Midbrain (tissue), 1 donor: ENCODE results near the gene PDE4B.
"Not testable (repeated sequence)": the region's sequence is repeated elsewhere in the genome, so short reads cannot be mapped to it uniquely, and the experiment has no call there.

Experiments used
- DNase-seq: peaks from one replicate; lab custom pipeline; 2025; lab: John Stamatoyannopoulos, UW

PDE4B gene

DNA sequence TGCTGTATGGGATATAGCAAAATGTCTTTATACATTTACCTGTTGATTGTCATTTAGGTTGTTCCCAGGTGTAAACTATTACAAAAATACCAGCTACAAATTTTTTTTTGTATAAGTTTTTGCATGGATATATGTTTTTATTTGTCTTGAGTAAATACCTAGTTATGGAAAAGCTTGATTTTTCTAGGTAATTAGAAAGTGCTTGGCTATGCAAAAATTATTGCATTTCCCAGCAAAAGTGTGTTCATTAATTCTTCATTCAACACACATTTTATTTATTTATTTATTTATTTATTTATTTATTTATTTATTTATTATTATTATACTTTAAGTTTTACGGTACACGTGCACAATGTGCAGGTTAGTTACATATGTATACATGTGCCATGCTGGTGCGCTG is 22.1 kb downstream of the PDE4B start:
- no peak for DNase-seq

DNA sequence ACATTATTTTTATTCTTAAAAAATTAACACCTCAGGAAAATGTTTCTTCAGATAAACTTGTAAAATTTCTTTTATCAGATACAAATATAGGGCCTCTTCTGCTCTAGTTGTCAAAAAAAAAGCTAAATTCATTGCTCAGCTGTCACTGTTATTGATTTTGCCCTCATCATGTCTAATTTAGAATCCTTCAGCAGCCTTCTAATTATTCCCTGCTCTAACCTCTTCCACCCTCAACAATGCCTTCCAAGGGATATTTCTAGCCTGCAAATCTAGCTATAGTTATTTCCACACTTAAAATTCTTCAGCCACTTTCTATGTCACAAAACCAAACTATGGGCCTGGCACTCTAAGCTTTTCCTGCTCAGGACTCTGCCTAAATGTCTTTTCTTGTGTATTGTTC is 25.2 kb downstream of the PDE4B start:
- no peak for DNase-seq

DNA sequence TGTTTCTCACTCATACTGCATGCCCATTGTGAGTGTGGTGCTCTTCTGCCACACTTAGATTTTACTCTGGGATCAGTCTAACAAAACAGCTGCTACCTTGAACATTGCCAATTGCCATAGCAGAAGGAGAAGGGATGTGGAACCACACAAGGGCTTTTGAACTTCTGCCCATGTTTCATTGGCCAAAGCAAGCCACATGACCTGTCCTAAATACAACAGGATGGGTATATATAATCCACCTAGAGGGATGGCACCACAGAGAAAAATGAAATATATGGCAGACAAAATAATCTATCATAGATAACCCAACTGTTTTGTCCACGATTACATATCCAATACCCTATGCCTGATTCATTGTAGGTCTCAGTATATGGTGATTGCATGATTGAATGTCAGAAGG is 26.3 kb downstream of the PDE4B start:
- DNase-seq, result no peak

DNA sequence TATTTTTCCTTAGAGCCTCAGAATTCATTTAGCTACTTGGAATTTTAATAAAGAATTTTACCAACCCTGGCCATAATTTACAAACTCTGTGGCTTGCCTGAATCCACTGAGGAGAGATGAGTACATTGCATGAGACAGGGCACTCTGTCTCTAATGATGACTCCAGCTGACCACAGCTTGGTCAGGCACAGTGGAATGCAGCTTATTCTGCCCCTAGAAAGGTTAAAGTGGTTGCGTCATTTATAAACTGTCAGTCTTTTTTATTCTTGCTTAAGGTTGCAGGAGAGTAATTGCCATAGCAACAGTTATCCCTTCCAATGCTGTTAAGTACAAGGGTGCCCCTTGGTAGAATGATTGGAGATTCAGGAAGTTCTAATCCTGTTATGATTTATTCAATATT is 28.3 kb downstream of the PDE4B start:
- DNase-seq, result no peak

DNA sequence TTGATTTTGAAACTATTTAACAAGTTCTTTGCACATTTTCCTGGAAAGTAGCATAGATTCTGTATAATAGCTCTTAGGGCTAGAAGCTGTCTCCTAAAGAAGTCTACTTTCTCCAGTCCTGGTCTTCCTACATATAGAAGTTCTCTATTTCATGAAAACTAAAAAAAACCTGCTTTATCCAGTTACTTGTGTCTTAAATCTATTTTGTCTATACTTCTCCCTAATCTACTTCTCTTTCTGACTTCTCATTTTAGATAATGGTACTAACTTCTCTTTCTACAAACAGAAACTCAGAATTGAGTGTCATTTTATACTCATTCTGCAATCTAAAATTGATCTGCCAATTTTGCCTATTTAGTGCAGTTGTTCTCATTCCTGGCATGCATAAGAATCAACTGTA is 28.7 kb downstream of the PDE4B start:
- peak; percentile 1 for DNase-seq

DNA sequence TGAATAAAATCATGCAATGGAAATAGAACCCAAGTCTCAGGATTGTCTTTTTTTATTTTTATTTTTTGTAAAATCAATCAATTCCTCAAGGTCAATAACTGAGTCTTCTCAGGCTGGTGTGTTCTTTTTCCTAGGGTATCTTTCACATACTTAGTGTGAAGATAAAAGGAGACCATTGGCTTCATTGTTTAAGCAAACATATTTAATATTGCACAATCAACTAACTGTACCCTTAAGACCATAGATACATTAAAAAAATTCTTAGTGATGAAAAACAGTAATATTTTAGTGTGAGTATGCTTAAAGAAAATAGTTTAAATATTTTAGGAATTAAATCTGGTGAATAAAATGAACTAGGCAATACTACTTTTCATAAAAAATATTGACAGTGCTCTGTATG is 31.4 kb downstream of the PDE4B start:
- no peak for DNase-seq

DNA sequence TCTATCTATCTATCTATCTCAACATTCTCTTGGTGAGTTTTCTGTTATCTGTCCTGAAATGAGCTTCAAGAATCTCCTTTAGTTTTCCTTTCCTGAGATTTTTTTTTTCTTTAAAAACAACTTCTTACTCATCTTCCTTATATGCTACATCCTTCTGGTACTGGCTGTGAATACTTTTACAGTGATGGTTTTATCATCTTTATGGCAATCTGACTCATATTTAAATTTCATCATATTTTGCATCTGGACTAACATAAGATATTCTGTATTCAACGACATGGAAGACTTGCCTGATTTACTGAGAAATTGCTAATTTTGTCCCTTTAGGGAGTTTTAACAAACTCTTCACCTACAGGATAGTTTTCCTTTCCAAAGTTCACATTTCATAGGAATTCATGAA is 33.0 kb downstream of the PDE4B start:
- DNase-seq, result no peak

DNA sequence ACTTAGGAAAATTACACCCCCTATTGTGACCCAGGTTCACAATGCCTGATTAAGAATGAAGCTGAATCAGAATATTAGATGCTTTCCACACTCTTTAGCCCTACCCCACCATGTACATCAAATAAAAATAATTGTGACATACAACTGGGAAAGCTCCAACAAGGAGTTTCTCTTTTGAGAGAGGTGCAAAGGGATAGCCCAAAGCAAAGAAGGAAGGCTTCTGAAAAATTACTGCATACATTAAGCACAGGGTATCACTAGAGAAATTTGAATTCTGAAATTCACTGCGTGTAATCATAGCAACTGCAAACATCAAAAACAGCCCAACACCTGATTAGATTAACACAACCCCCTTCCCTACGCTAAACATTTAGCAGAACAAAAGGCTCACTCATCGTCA is 34.1 kb downstream of the PDE4B start:
- DNase-seq, result no peak

DNA sequence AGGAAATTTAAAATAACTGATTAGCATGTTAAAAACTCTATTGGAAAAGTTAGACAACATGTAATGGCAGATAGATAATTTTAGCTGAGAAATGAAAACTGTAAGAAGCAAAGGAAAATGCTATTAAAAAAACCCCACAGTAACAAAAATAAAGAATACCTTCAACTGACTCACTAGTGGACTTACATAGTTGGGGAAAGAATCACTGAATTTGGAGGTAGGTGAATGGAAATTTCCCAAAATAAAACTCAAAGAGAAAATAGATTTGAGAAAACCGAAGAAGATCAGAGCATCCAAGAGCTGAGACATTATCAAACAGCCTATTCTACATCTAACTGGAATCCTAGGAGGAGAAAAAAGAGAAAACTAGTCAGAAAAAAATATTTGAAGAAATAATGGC is 34.7 kb downstream of the PDE4B start:
- no peak for DNase-seq

DNA sequence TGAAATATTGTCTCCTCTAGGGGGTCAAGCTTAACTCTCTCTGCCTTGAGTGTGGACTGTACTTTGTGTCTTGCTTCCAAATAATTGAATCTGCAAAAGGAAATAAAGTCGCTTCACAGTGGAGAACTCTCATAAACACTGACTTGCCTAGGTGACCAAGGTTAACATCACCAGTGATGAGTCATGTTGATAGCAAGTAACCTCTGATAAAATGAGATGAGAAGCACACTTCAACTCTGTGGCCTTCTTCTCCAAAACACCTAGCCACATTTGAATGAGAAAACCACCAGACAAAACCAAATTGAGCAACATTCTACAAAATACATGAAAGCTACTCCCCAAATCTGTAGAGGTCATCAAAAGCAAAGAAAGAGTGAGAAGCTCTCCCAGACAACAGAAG is 37.6 kb downstream of the PDE4B start:
- DNase-seq, result no peak

DNA sequence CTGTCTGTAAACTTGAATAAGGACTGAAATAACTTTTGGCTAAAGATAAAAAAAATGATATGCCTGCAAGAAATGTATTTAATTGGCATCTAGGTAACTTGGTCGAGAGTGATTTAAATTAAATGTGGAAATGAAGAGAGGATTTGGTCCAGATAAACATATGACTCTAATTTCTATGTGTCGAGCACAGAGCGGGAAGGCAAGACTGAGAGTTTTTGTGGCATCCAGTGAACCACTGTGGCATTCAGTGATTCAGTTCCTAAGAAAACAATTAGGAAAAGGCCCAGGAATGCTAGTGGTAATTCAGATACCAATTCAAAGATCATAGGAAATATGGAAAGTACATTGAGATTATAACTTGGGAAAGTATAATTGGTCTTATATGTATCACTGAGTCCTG is 39.6 kb downstream of the PDE4B start:
- DNase-seq, result no peak

DNA sequence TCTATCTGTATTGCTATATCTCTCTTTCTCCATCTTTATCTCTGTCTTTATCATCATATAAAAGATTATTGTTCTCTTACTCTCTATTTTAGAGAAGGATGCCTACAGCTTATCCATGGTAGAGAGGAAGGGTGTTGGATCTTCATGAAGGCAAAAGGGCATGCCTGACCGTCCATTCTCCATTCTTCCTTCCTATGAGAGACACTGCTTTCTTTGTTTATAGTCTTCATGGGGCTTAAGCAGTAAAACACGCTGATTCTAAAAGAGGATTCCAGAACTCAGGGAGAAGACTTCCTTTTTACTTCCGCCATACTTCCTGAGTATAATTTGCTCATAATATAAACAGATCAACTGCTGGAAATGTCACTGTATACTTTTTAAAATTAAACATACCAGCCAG is 44.0 kb downstream of the PDE4B start:
- DNase-seq, result no peak

DNA sequence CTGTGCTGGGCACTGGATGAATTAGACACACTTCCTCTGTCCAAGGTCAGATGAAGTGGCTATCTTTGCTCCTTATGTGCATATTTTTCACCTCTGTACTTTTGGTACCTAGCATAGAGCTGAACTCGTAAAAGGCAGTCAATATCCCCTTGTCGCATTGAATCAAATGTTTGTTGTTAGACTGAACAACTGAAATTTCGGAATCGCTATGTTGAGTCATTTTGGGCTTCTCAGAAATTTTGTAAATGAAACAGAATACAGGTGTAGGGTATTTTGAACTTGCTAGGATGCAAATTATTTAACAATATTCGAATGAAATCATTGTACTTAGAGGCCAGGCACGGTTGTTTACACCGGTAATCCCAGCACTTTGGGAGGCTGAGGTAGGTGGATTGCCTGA is 48.0 kb downstream of the PDE4B start:
- no peak for DNase-seq

DNA sequence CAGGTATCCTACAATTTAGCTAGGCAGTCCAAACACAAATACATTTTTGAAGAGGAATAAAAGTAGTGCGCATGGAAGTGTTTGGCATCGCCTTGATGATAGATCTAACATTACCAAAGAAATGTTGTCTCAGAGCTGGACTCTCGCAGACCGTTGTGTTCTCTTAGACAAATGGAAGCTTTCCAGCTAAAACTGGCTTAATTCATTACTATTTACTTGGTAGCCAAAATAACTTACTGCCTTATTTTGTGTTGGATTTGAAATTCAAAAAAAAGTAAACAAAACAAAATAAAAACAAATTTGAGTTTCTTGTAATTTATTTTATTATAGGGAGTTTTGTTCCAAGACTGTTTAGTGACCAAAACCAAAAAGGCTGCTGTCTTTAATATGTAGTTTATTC is 51.6 kb downstream of the PDE4B start:
- peak; percentile 26 for DNase-seq

DNA sequence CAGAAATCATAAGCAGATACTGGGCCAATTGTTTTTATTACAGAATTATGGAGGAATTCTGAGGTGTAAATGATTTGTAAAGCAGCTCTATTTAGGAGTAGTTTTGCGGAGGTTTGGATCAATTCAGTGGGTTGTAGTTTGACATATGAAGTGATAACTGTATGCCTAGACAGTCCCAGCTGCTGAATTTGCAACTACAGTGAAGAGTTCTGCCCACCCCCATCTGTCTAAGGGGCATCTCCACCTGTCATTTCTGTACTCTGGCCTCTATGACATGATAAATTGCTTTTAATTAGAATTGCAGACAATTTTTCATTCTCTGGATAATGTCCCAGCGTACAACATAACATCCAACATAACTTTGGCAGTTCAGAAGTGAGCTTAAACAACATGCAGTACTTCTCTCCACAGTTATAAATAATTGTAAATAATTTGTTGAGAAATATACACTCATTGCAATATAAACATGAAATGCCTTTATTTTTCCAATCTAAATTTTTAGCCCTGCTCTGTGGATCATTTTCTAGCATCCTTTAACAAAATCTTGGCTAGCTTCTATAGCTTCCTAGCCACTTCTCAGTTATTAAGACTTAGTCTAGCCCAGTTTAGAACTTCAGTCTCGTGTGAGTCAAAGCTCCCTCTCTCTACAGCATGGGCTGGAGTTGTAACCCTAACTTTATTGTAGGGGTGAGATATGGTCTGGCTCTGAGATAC is 52.3 kb downstream of the PDE4B start:
- DNase-seq, result no peak

DNA sequence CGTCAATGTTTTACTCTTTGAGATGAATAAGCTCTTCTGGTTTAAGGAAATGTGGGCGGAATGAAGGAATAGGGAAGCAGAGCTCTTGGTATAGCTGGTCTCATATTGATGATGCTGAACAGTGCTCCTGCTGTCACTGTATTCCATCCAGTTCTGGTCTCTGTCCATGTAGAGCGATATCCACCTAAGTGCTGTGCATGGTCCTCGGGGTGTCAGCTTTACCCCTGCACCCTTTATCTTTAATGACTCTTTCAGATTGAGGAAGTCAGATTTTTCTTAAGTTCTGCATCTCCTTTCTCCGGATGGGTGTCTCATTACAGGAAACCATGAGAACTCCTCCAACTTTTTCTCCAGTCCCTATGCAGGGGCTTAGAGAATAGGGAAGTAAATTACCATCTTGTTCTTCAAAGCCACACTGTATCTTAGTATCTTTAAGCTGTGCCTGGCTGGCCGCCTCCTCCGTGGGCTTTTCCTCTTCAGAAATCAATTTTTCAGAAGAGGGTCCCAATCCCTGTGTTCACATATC is 52.9 kb downstream of the PDE4B start:
- DNase-seq, result no peak

DNA sequence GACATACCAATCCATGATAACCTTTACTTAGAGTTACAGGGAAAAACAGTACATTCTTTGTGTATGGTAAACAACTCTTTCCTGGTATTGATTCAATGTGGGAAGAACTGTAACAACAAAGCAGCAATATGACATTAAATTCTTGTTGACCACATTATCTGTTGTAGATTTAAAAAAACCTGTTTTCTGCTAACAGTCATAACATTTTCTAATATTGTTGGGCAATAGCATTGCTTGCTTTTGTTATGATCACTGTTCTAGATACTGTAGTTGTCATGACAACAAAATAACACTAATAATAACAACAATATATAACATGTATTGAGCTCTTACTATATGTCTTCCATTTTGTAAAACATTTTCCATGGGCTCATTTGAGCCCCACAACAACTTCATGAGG is 54.2 kb downstream of the PDE4B start:
- no peak for DNase-seq

DNA sequence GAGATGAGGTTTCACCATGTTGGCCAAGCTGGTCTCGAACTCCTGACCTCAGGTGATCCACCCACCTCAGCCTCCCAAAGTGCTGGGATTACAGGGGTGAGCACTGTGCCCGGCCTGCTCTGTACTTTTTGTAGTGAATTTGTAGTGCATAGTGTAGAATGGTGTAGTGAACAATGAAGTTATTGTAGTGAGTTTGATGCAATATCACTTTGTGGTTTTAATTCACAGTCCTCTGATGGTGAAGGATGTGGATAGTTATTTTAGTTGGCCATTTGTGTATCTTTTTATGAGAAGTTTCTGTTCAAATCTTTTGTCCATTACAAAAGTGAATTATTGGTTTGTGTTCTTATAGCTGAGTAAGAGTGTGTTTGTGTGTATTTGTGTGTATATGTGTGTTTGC is 57.6 kb downstream of the PDE4B start:
- DNase-seq, result no peak

DNA sequence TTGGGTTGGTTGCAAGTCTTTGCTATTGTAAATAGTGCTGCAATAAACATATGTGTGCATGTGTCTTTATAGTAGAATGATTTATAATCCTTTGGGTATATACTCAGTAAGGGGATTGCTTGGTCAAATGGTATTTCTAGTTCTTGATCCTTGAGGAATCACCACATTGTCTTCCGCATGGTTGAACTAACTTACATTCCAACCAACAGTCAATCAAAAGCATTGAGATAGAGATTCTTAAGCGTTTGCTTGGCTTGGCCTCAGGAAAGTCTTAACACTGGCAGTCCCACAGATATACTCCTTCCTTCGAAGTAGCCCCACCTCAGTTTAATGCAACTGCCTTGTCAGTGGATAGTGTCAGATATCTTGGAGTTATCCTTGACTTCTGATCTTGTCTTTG is 63.9 kb downstream of the PDE4B start:
- not testable (repeated sequence) for DNase-seq

DNA sequence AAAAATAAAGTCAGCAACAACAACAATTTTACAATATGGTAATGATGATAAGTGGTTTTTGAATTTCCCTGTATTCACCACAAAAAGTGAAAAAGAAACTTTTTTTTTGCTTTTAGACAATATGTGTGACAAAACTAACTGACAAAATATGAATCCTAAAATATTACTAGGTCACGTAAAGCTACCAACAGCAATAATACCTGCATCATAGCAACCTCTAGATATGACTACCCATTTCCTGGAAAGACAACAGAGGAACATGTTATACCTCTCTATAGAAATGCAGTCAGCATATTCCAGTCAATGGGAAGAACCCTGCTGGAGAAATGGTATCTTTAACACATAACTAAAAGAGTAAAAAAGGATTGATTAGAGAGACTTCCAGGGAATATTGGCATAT is 73.7 kb downstream of the PDE4B start:
- no peak for DNase-seq

DNA sequence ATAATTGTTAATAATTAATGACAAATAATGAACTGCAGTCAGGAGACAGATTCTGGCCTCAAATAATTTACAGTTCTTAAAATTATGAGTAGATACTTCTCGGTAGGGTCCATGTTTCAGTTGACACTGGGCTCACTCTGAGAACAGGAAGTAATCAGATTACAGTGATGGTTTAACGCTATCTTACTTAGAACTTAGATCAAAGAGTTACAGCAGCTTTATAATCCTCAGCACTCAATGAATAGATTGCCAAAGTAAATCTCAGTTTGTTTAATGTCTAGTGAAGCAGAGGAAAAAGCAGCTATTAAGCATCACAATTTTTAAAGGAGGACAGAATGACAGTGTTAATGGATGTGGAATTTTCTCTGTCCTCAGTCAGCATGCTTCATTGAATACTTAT is 79.6 kb downstream of the PDE4B start:
- DNase-seq, result no peak

DNA sequence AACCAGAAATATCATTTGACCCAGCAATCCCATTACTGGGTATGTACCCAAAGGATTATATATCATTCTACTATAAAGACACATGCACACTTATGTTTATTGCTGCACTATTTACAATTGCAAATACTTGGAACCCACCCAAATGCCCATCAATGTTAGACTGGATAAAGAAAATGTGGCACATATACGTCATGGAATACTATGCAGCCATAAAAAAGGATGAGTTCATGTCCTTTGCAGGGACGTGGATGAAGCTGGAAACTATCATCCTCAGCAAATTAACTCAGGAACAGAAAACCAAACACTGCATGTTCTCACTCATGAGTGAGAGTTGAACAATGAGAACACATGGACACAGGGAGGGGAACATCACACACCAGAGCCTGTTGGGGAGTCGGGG is 85.6 kb downstream of the PDE4B start:
- not testable (repeated sequence) for DNase-seq

DNA sequence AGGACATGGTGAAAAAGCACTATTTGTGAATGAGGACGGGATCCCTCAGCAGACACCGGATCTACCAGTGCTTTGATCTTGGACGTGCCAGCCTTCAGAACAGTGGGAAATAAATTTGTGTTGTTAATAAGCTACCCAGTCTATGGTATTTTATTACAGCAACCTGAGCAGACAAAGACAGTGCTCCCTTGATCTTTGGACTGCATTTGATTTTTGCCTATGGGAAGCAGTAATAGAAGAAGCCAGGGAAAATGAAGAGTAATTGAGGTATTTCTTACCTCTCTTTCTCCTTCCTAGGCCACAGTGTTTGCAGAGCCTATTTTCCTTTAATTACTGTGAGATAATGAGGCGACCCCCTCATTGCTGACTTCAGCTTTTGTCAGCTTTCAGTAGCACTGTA is 87.9 kb downstream of the PDE4B start:
- no peak for DNase-seq

DNA sequence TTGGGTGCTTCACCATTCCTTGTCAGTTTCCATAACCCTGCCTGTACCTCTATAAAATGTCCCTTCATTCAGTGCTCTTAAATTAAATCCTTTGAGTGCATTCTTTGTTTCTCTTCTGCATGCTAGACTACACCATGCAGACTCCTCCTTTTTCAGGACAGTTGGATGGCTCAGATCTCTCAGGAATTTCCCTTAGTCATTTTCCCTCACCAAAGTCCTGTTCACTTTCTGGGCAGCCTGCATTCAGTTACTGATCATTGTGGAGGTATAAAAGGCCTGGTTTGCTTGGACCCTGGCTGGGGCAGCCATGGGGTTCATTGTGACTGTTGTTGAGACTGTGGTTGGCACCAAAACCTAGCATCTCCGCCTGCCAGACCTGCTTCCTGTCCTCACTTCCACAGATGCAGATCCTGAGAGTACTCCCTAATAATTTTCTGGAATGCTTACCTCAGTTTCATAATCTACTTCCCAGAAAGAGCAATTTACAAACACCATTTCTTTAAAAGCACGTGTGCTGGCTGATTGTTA is 88.4 kb downstream of the PDE4B start:
- DNase-seq, result no peak
